H9 (cell line): ENCODE measurements around the gene EPHA3. TPM values are rescaled to one million over a fixed set of nuclear protein-coding genes. Genes with fewer than 3 reads are reported as not detected.

ENCODE experiments used
- DNase-seq: peaks from one replicate; pipeline ENCODE4 v3.0.0-alpha.2; 2017
- H2AFZ ChIP-seq: one replicate; pipeline ENCODE4 v1.6.1; 2013; ENCODE audit warnings: mild to moderate bottlenecking, low read length, control low read depth, moderate library complexity
- H2AK5ac ChIP-seq: 2 replicates; pipeline ENCODE4 v1.6.1; 2013; ENCODE audit warnings: low read length, control low read depth, mixed read lengths; ENCODE audit not compliant: insufficient read length
- H2BK120ac ChIP-seq: one replicate; pipeline ENCODE4 v1.6.1; 2013; ENCODE audit warnings: low read depth, mild to moderate bottlenecking, low read length, control low read depth, inconsistent platforms; ENCODE audit not compliant: poor library complexity, severe bottlenecking
- H2BK12ac ChIP-seq: 2 replicates; pipeline ENCODE4 v1.6.1; 2013; ENCODE audit warnings: low read length, control low read depth, mixed read lengths, low read depth; ENCODE audit not compliant: insufficient read length
- H2BK15ac ChIP-seq: 2 replicates; pipeline ENCODE4 v1.6.1; 2013; ENCODE audit warnings: low read depth, low read length, control low read depth
- H2BK20ac ChIP-seq: one replicate; pipeline ENCODE4 v1.6.1; 2013; ENCODE audit warnings: low read depth, mild to moderate bottlenecking, low read length, control low read depth, inconsistent platforms; ENCODE audit not compliant: poor library complexity, severe bottlenecking
- H2BK5ac ChIP-seq: 2 replicates; pipeline ENCODE4 v1.6.1; 2013; ENCODE audit warnings: low read length, control low read depth, mixed read lengths; ENCODE audit not compliant: insufficient read length
- H3K14ac ChIP-seq: 2 replicates; pipeline ENCODE4 v1.6.1; 2013; ENCODE audit warnings: low read length, control low read depth; ENCODE audit not compliant: insufficient read depth
- H3K18ac ChIP-seq: 2 replicates; pipeline ENCODE4 v1.6.1; 2013; ENCODE audit warnings: low read depth, mild to moderate bottlenecking, mixed read lengths, low read length, control low read depth; ENCODE audit not compliant: insufficient read length
- H3K23ac ChIP-seq: 2 replicates; pipeline ENCODE4 v1.6.1; 2013; ENCODE audit warnings: low read length, control low read depth, mixed read lengths, low read depth; ENCODE audit not compliant: insufficient read length
- H3K23me2 ChIP-seq: 2 replicates; pipeline ENCODE4 v1.6.1; 2013; ENCODE audit warnings: low read depth, mild to moderate bottlenecking, mixed read lengths, low read length, control low read depth; ENCODE audit not compliant: insufficient read length, poor library complexity, severe bottlenecking
- H3K27ac ChIP-seq: 2 replicates; pipeline ENCODE4 v1.5.1; 2013; ENCODE audit warnings: low read length, control low read depth, mixed read lengths, low read depth; ENCODE audit not compliant: insufficient read length
- H3K27me3 ChIP-seq: 2 replicates; pipeline ENCODE4 v1.6.1; 2013; ENCODE audit warnings: low read length, control low read depth, inconsistent platforms; ENCODE audit not compliant: insufficient read depth
- H3K4ac ChIP-seq: 2 replicates; pipeline ENCODE4 v1.6.1; 2013; ENCODE audit warnings: low read depth, mild to moderate bottlenecking, control low read depth, inconsistent platforms, low read length, moderate library complexity
- H3K4me1 ChIP-seq: 2 replicates; pipeline ENCODE4 v1.6.1; 2013; ENCODE audit warnings: low read length, control low read depth, inconsistent platforms; ENCODE audit not compliant: insufficient read depth
- H3K4me2 ChIP-seq: 2 replicates; pipeline ENCODE4 v1.6.1; 2013; ENCODE audit warnings: low read length, control low read depth, mixed read lengths; ENCODE audit not compliant: insufficient read length, insufficient read depth
- H3K56ac ChIP-seq: 2 replicates; pipeline ENCODE4 v1.6.1; 2013; ENCODE audit warnings: low read depth, mild to moderate bottlenecking, mixed read lengths, low read length, control low read depth; ENCODE audit not compliant: insufficient read length
- H3K79me1 ChIP-seq: 2 replicates; pipeline ENCODE4 v1.6.1; 2013; ENCODE audit warnings: low read depth, mild to moderate bottlenecking, moderate library complexity, low read length, control low read depth, inconsistent platforms; ENCODE audit not compliant: insufficient read depth, poor library complexity, severe bottlenecking
- H3K79me2 ChIP-seq: 2 replicates; pipeline ENCODE4 v1.6.1; 2013; ENCODE audit warnings: low read length, control low read depth, inconsistent platforms; ENCODE audit not compliant: insufficient read depth
- H3K9ac ChIP-seq: 2 replicates; pipeline ENCODE4 v1.6.1; 2013; ENCODE audit warnings: low read length, control low read depth, mixed read lengths; ENCODE audit not compliant: insufficient read length; ENCODE audit errors: extremely low read depth
- H3K9me3 ChIP-seq: one replicate; pipeline ENCODE4 v1.6.1; 2013; ENCODE audit warnings: low read depth, low read length, inconsistent platforms; ENCODE audit not compliant: control insufficient read depth
- H3T11ph ChIP-seq: one replicate; pipeline ENCODE4 v1.6.1; 2013; ENCODE audit warnings: mild to moderate bottlenecking, low read length, control low read depth, inconsistent platforms
- H4K20me1 ChIP-seq: one replicate; pipeline ENCODE4 v1.6.1; 2013; ENCODE audit not compliant: control insufficient read depth, insufficient read length, insufficient read depth
- H4K5ac ChIP-seq: 2 replicates; pipeline ENCODE4 v1.6.1; 2013; ENCODE audit warnings: low read depth, mild to moderate bottlenecking, mixed read lengths, low read length, control low read depth; ENCODE audit not compliant: insufficient read length
- H4K8ac ChIP-seq: replicated peaks from 2 replicates; pipeline ENCODE4 v1.6.1; 2013; ENCODE audit warnings: low read length, control low read depth, mixed read lengths, low read depth; ENCODE audit not compliant: insufficient read length
- H4K91ac ChIP-seq: 2 replicates; pipeline ENCODE4 v1.6.1; 2013; ENCODE audit warnings: low read depth, mild to moderate bottlenecking, moderate library complexity, mixed read lengths, low read length, control low read depth; ENCODE audit not compliant: insufficient read length
- H3K27ac Mint-ChIP-seq, 3 experiments: 2 replicates in 2 of 3; 3 replicates in 1 of 3; pipeline ENCODE4 v1.8.0; 2020 to 2021; ENCODE audit warnings: mixed read lengths in 3 of 3, mild to moderate bottlenecking in 1 of 3, moderate library complexity in 1 of 3
- H3K27me3 Mint-ChIP-seq: 2 replicates; pipeline ENCODE4 v1.8.0; 2021; ENCODE audit warnings: low read depth, mild to moderate bottlenecking, moderate library complexity, mixed read lengths
- H3K36me3 Mint-ChIP-seq, 3 experiments: 2 replicates in 2 of 3; 3 replicates in 1 of 3; pipeline ENCODE4 v1.8.0; 2020 to 2021; ENCODE audit warnings: low read depth in 3 of 3, mixed read lengths in 3 of 3; ENCODE audit not compliant: insufficient read depth in 1 of 3
- H3K4me1 Mint-ChIP-seq, 2 experiments: 2 replicates each; pipeline ENCODE4 v1.8.0; 2020; ENCODE audit warnings: mixed read lengths in 2 of 2
- H3K4me3 Mint-ChIP-seq, 2 experiments: 2 replicates in 1 of 2; 3 replicates in 1 of 2; pipeline ENCODE4 v1.8.0; 2020 to 2021; ENCODE audit warnings: mild to moderate bottlenecking in 2 of 2, mixed read lengths in 2 of 2, moderate library complexity in 1 of 2
- H3K9me3 Mint-ChIP-seq, 2 experiments: 2 replicates in 1 of 2; 3 replicates in 1 of 2; pipeline ENCODE4 v1.8.0; 2020; ENCODE audit warnings: mild to moderate bottlenecking in 2 of 2, mixed read lengths in 2 of 2, moderate library complexity in 1 of 2
- WGBS: extraction: QIAGEN DNeasy Blood & Tissue Kit; methylation state at CpG from one replicate; pipeline ENCODE4 v1.1.7; 2013; ENCODE audit warnings: missing lambda C conversion rate, low lambda C conversion rate, mixed read lengths; ENCODE audit not compliant: insufficient read length; ENCODE audit errors: extremely low coverage; 5-methylcytosine and 5-hydroxymethylcytosine counted together
- total RNA-seq: library from RNA; stranded (reverse); gene quantifications from 2 replicates; pipeline ENCODE4 v1.2.1, GENCODE V29; 2021
- TF ChIP-seq, protein P1 (sequence below): fragments of 200-600 bp; sonication (generic); conservative IDR thresholded peaks from 3 replicates; pipeline ENCODE4 v1.8.0; 2021; ENCODE audit warnings: antibody characterized with exemption, mild to moderate bottlenecking

EPHA3 gene
- total RNA-seq, 1 experiment from 2014 or later: 0.66 TPM

DNA sequence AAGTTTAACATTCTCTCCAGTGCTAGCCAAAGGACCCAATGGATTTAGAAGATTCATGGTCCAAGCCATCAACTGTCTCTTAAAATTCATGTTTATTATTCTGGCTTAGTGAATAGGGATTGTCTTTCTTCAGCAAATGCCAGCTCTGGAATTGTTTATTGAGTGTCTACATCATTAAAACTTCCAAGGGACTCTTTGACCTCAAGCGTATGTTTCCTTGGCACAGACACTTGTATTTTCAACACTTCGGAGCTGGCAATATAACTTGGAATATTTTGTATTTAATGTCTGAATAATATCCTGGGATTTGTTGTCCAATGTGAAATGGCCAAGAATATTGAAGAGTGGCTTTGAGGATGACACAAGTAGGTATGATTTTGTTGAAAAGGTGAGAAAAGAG lies 204.2 kb downstream of the EPHA3 start:
- TF ChIP-seq, protein P1, sequence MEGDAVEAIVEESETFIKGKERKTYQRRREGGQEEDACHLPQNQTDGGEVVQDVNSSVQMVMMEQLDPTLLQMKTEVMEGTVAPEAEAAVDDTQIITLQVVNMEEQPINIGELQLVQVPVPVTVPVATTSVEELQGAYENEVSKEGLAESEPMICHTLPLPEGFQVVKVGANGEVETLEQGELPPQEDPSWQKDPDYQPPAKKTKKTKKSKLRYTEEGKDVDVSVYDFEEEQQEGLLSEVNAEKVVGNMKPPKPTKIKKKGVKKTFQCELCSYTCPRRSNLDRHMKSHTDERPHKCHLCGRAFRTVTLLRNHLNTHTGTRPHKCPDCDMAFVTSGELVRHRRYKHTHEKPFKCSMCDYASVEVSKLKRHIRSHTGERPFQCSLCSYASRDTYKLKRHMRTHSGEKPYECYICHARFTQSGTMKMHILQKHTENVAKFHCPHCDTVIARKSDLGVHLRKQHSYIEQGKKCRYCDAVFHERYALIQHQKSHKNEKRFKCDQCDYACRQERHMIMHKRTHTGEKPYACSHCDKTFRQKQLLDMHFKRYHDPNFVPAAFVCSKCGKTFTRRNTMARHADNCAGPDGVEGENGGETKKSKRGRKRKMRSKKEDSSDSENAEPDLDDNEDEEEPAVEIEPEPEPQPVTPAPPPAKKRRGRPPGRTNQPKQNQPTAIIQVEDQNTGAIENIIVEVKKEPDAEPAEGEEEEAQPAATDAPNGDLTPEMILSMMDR: no peak
- H3K27me3 Mint-ChIP-seq: no peaks in the 10 kb centered on the region
- DNase-seq: no peak
- H4K91ac ChIP-seq: no peak overlapping the region
- H2BK12ac ChIP-seq: no peak overlapping the region
- no CpG with 5 or more reads among the region's 2 CpGs for WGBS
- no peak overlapping the region for H3K4me3 Mint-ChIP-seq
- H4K5ac ChIP-seq: no peak overlapping the region
- H2BK5ac ChIP-seq: no peak overlapping the region
- no peaks in the 10 kb centered on the region for H3K4me1 Mint-ChIP-seq
- no peak overlapping the region for H2AFZ ChIP-seq
- H3K56ac ChIP-seq: no peak overlapping the region
- H3K27ac ChIP-seq: no peak overlapping the region
- no peaks in the 10 kb centered on the region for H3K79me2 ChIP-seq
- no peaks in the 10 kb centered on the region for H3K79me1 ChIP-seq
- H3K14ac ChIP-seq: no peak overlapping the region
- no peak overlapping the region for H3T11ph ChIP-seq
- no peaks in the 10 kb centered on the region for H3K36me3 Mint-ChIP-seq
- no peaks in the 10 kb centered on the region for H3K23me2 ChIP-seq
- no peaks in the 10 kb centered on the region for H3K9me3 ChIP-seq
- H3K9me3 Mint-ChIP-seq: peaks cover 2 to 3% of the 10 kb centered on the region in 2 experiments; a peak in 2 of 5 replicates
- no peak overlapping the region for H4K8ac ChIP-seq
- no peak overlapping the region for H3K4ac ChIP-seq
- no peak overlapping the region for H3K18ac ChIP-seq
- H2BK20ac ChIP-seq: no peak overlapping the region
- no peak overlapping the region for H3K27ac Mint-ChIP-seq
- H3K4me1 ChIP-seq: no peaks in the 10 kb centered on the region
- no peaks in the 10 kb centered on the region for H3K27me3 ChIP-seq
- no peak overlapping the region for H2AK5ac ChIP-seq
- no peak overlapping the region for H2BK15ac ChIP-seq
- no peak overlapping the region for H3K23ac ChIP-seq
- H2BK120ac ChIP-seq: no peak overlapping the region
- H3K4me2 ChIP-seq: no peak overlapping the region
- H3K9ac ChIP-seq: no peak overlapping the region
- H4K20me1 ChIP-seq: no peaks in the 10 kb centered on the region
